Measurements from ENCODE around the gene SLC2A10.

SLC2A10 gene

DNA sequence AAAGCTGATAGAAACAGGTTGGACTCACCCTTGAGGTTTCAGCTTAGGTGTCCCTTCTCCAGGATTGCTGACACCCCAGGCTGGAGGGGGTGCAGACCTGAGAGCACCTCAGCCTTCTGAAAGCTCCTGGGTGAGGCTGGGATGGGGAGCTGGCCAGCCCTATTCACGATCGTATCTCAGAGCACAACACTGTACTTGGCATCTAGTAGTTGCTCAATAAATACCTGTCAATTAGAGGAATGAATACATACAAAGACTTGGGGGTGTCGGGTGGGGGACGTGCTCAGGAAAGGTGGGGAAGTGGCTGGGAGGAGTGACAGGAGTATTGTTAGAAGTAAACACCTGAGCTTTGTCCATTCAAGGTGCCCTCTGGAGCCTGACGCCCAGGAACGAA, 61.7 kb downstream of the SLC2A10 start:
- DNase-seq = no peak

DNA sequence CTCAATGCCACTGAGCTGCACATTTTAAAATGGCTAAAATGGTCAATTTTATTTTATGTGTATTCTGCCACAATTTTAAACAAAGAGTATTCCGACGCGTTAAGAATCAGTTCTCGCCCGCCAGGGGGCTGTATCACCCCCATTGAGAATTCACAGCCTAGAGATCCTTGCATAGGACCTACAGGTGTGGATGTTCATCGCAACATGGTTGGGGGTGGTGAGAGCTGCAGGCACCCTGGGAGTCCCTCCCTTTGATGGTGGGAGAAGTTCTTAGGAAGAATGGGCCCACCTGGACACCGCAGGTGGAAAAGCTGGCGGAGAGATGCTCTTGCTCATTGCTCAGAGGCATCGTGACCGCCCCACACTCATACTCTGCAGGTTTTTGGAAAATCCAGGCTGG, 63.5 kb downstream of the SLC2A10 start:
- no peak for DNase-seq

DNA sequence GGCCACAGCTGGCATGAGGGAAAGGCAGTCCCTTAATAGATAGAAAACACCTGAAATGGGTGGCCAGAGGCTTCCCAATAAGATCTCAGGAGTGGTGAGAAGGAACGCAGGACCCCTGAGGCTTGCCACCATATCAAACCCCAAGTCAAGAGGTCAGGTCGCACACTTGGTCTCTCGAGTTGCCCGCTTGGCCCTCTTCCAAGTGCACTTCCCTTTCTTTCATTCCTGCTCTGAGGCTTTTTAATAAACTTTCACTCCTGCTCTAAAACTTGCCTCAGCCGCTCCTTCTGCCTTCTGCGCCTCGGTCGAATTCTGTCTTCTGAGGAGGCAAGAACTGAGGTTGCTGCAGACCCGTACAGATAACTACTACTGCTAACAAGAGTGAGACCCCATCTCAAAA, 64.2 kb downstream of the SLC2A10 start:
- DNase-seq = no peak

DNA sequence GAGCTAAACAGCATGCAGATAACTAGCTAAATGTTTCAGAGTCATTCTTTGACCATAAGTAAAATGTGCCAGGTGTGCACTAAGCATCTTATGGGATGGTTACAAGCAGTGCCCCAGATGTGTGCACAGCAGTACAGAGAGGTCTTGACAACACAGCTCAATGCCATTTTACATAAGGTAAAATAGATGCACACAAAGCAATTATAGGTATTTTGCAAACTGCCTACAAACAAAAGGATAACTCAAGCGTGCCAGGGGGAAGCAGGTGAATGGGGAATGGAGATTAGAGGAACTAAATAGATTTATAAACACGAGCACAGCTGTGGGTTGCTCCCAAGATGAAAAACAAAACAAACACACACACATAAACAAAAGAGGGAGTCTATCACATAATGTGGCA, 64.8 kb downstream of the SLC2A10 start:
- peak; percentile 68 to 90 for DNase-seq

DNA sequence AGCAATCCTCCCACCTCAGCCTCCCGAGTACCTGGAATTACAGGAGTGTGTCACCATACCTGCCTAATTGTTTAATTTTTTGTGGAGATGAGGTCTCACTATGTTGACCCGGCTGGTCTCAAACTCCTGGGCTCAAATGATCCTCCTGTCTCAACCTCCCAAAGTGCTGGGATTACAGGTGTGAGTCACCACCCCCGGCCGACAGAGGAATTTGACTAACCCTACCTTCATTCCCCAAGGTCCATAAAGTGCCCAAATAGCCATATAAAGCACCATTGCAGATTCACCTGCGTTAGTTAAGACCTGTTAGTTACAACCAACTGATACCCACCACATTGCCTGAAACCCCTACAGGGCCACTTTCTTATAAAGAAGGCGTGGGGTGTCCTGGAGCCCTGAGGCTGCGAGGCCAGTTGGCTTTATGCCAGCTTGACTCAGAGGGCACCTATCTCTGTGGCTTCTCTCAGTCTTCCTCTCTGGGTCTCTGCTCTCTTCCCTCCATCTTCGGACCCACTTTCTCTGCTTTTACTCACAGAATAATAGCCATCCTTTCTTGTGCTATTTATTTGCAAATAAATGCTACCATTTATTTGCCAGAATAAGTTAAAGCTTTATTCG, 65.6 kb downstream of the SLC2A10 start:
- DNase-seq = no peak

DNA sequence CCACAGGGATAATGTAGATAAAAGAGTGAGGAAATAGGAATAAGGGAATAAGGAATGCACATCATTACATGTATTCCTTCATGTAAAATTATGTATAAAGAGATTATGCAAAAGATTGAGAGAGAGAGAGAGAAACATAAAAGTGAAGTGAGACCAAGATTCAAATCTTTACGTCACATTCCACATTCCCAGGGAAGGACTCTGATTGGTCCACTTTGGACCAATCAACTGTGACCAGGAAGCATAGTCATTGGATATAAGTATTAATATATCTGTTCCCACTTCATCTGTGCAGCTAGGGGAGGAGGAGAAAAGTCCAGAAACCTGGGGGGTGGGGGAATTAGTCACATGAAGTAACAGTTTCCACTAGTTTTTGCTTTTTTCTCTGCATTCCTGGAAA, 66.4 kb downstream of the SLC2A10 start:
- no peak for DNase-seq

DNA sequence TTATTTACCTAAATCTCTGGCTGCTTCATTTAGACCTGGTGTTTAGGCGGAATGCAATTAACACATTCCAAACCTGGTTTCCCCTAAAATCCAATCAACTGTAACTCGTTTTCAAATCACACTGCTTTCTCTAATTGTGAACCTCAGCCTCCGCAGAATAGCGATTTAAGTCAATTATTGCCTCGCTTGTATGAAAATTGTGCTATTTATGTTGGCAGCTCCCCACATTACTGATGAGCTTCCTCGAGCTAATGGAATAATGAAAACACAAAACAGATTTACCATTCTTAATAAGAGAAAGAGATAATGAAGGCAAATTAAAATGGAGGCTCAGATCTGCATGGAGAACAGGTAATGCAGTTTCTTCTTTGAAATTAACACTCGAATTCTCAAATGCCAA, 67.9 kb downstream of the SLC2A10 start:
- DNase-seq = no peak

DNA sequence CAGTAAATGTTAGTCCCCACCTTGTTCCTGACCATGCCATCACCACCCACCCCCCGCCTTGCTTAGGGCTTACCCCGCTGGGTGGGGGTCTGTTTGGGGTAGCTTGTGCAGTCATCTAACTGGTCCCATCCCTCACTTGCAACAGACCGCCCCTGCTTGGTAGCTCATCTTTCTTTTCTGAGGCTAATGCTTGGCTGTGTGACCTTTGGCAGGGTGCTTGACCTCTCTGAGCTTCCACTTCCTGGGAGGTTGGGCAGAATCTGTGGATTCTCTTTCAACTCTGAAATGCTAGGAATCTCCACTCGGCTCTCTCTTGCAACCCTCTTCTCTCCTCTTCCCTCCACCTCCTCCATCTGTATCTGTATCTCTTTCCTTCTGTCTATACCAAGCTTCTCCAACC, 70.4 kb downstream of the SLC2A10 start:
- DNase-seq = no peak

DNA sequence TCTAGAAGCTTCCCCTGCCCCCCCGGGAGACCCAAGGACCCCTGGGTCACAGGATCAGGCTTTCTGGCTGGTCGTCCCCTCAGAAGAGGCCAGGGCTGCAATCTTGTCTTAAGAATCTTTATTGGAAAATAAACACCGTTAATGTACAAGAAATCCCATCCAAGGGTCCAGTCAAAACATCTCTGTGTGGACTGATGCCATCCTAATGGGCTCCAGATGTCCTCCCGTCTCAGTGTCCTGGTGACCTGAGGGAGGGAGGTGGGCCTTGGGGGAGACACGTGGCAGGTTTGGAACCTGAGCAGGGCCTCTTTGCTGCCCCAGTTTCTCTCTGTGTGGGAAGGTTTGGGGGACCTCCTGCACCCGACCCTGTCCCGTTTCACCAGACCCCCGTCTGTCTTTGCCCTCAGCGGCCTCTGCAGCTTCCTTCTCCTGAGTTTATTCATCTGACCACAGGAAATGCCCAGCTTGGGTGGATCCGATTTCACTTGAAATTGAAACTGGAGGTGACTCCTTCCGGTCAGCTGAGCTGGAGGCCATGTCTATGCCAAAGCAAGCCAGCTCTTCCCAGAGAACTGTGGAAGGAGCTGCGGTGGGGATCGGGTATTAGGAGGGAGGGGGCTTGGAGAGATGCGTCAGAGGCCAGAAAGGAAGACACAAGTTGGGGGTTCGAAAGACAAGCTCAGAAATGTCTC, 75.1 kb downstream of the SLC2A10 start:
- no peak for DNase-seq

Measured in NCI-H2081 (cell line).